GM10248 (cell line): ENCODE measurements around the gene CDKAL1.

Source experiments
- CTCF ChIA-PET: fragments of 300-600 bp; sonication (Branson Sonifier 250); formaldehyde crosslinking; extraction: SDS; loops from one replicate; lab custom pipeline; 2021; ENCODE audit warnings: antibody characterized with exemption; lab: Yijun Ruan, JAX
- POLR2A ChIA-PET: fragments of 350-650 bp; sonication (Branson Sonifier 250); formaldehyde crosslinking; extraction: SDS; loops from one replicate; lab custom pipeline; 2020; ENCODE audit warnings: antibody characterized with exemption; lab: Yijun Ruan, JAX
- DNase-seq: peaks from one replicate; pipeline ENCODE4 v3.0.0; 2012; ENCODE audit errors: extremely low spot score
- CTCF ChIP-seq: IDR thresholded peaks from 2 replicates; pipeline ENCODE4 v1.5.1; 2012; ENCODE audit warnings: mild to moderate bottlenecking, low read depth; ENCODE audit errors: extremely low read depth, missing control alignments, control extremely low read depth

The CDKAL1 gene

GRCh38 chr6:21219856-21220255 is 685.6 kb downstream of the CDKAL1 start:
- no peak for DNase-seq
- no peak for TF ChIP-seq CTCF
- POLR2A ChIA-PET, result no interaction called here
- CTCF ChIA-PET, result interaction anchor here (2.6 kb wide), 1 partner anchor 44 kb away, joined by 5 read pairs; no protein-coding TSS in a partner anchor

GRCh38 chr6:21220271-21220987 is 686.2 kb downstream of the CDKAL1 start:
- DNase-seq, result no peak
- CTCF ChIA-PET, result interaction anchor here (2.6 kb wide), 1 partner anchor 43 kb away, joined by 5 read pairs; no protein-coding TSS in a partner anchor
- POLR2A ChIA-PET, result no interaction called here
- TF ChIP-seq CTCF, result no peak

- ChIA-PET CTCF (no interaction called here), POLR2A (no interaction called here)
- no peak for DNase-seq
- no peak for TF ChIP-seq CTCF
Observed at GRCh38 chr6:21222656-21223055, 688.4 kb downstream of the CDKAL1 start.

- CTCF ChIA-PET, result interaction anchor here (1.3 kb wide), 1 partner anchor 26 kb away, joined by 3 read pairs; no protein-coding TSS in a partner anchor
- no peak for DNase-seq
- TF ChIP-seq CTCF, result no peak
Observed at GRCh38 chr6:21225912-21226311, 691.7 kb downstream of the CDKAL1 start.

GRCh38 chr6:21227486-21227885 is 693.2 kb downstream of the CDKAL1 start:
- no peak for DNase-seq
- TF ChIP-seq CTCF, result no peak
- ChIA-PET POLR2A (no interaction called here), CTCF (no interaction called here)

More at GRCh38 chr6:21225912-21226311, 691.7 kb downstream of the CDKAL1 start:
- POLR2A ChIA-PET, result interaction anchor here (0.6 kb wide), 1 partner anchor 273 kb away, joined by 3 read pairs; no protein-coding TSS in a partner anchor

GRCh38 chr6:21228411-21228810 is 694.2 kb downstream of the CDKAL1 start:
- ChIA-PET CTCF (interaction anchor here (0.9 to 1.6 kb wide), 2 partner anchors 11 to 22 kb away, joined by 3 to 4 read pairs; no protein-coding TSS in a partner anchor), POLR2A (no interaction called here)
- TF ChIP-seq CTCF, result no peak
- DNase-seq, result no peak
